Stimulated activated CD4-positive, alpha-beta T cell treated with anti-CD3 and anti-CD28 coated beads, Interleukin-12 subunit alpha, Interleukin-12 subunit beta, amount 100 ng/mL, for 4 hours (primary cell): ENCODE data around the gene HTR1B.

ENCODE experiments used
- DNase-seq: peaks from one replicate; pipeline ENCODE4 v3.0.0-alpha.2; 2020

Gene HTR1B, protein sequence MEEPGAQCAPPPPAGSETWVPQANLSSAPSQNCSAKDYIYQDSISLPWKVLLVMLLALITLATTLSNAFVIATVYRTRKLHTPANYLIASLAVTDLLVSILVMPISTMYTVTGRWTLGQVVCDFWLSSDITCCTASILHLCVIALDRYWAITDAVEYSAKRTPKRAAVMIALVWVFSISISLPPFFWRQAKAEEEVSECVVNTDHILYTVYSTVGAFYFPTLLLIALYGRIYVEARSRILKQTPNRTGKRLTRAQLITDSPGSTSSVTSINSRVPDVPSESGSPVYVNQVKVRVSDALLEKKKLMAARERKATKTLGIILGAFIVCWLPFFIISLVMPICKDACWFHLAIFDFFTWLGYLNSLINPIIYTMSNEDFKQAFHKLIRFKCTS

GRCh38 chr6:77463308-77463860 lies at the start of gene HTR1B:
Gene HTR1B, minus strand, starts transcription at chr6:77463491. Its CDS starts 88 bp downstream, at chr6:77463403.
- DNase-seq: no peak

- no peak for DNase-seq
Measured at GRCh38 chr6:77512554-77512953, 49.3 kb upstream of the HTR1B start.

DNA sequence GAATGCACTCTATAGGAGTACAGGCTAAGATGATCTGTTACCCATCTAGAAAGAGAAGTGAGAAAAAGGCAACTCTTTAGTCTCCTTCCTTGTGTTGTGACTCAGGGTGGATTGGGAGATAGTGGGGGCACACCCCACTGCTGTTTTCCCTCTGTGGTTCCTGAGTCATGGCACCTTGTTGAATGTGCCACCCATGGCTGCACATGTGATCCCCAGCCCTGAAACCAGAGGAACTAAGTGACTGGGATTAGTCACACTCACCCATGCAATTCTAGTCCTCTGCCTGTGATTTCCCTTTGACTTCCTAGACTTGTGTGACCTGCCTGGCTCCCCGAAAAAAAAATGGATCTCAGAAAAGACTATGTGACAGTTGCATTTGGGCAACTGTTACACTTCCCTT lies 48.6 kb upstream of the HTR1B start:
- no peak for DNase-seq

GRCh38 chr6:77502981-77503380 lies 39.7 kb upstream of the HTR1B start:
- no peak for DNase-seq

GRCh38 chr6:77492530-77492929 lies 29.2 kb upstream of the HTR1B start:
- DNase-seq: no peak

DNA sequence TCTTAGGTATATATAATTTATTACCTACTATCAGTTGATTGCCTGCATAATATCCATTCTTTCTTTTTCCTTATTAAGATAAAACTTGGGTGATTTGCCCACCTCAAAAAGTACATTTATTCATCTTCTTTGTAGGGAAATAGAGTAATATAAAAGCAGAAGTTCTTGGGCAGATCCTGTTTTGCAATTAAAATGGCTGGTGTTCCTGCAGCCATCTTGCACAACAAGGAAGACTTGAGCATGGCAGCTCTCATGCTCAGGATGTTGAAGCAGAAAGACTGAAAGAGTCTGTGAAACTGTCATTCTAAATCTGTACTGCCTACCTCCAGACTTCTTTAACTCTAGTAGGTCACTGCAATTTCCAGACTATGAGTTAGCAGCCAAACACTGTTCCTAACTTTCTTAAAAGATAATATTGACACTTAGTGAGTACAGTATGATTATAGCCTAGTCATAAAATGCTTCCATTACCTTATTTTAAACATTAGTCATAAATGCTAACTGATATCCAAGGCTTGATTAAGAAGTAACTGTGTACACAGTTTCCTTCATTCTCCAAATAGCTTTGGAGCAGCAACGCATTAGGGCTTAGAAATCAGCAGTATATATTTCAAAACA lies 24.6 kb upstream of the HTR1B start:
- no peak for DNase-seq

DNA sequence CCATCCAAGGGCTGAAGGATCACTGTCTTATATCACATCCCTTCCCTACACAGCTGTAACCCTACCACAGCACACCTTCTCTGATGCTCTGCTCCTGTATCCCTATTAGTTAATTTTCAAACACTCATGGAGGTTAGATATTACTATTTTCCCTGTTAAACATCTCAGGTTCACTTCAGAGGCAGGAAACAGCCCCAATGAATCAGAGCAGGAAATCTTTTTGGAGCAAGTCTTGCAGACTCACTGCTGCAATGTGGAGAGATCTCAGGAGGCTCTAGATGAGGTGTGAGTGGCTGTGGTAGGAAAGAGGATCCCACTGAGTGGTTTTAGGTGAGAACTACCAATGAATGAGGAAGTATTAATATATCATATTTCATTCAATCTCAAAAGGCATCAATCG lies 19.7 kb upstream of the HTR1B start:
- no peak for DNase-seq

DNA sequence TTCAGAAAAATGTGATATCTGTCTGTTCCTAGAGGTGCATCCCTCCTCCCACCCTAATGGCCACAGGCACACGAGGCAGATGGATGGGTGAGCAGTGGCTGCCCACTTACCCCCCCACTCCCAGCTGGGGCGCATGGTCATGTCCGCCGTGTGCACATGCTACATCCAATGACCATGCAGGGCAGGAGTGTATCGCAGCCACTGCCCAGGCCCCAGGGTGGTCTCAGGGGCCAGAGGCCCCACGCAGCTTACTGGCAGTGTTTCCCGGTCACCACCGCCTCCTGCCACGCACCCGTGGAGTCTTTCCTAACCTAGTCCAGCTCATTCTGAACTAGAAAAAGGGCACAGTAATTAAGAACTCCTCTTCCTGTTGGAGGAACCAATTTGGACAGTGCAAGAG lies 11.7 kb upstream of the HTR1B start:
- no peak for DNase-seq

GRCh38 chr6:77474286-77474956 lies 11.1 kb upstream of the HTR1B start:
- DNase-seq: no peak

- no peak for DNase-seq
Measured at GRCh38 chr6:77470983-77471382, 7.7 kb upstream of the HTR1B start.

GRCh38 chr6:77468939-77469338 lies 5.6 kb upstream of the HTR1B start:
- no peak for DNase-seq

DNA sequence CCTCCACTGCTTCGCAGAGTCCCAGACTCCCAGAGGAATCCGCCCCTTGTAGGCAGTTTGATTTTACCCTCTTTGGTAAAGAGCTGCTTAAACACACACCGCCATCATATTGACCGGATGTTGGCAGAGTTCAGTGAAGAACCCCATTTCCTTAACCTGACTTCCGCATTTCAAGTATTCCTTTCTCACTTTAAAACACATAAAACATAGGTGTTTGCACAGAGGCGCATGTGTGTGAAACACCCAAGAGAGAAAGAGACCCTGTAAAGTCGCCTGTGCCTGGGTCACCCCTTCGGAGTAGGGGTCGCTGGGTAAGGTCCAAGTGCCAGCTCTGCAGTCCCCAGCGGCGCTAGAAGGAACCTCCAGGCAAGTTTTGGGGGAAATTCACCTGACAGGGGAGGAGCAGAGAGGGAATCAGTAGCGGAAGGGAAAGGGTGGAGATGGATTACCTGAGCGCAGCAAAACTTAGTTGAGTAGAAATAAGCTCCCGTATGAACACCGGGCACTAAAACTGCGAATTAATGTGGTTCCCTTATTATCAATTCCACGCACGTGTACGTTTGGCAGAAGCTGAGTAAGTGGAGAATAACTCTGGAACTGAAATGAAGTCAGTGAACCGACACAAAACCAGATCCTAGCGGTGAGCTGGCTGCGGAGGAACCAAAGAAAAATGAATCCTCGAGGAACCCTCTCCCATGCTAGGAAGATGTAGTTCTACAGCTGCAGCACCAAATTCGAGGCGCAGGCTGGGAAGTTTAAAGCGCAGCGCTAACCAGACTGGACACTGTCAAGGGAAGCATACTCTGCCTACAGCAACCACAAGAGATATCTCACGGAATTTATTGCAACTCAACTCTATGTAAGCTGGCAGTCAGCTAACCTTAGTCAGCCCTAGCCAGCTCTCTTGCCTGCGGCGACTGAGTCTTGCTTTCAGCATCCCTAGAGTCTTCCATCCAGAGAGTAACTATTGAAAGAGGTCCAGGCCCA lies 3.5 kb upstream of the HTR1B start:
- no peak for DNase-seq

GRCh38 chr6:77466055-77466450 lies 2.8 kb upstream of the HTR1B start:
- DNase-seq: no peak

- no peak for DNase-seq
Measured at GRCh38 chr6:77464495-77464867, 1.2 kb upstream of the HTR1B start.

DNA sequence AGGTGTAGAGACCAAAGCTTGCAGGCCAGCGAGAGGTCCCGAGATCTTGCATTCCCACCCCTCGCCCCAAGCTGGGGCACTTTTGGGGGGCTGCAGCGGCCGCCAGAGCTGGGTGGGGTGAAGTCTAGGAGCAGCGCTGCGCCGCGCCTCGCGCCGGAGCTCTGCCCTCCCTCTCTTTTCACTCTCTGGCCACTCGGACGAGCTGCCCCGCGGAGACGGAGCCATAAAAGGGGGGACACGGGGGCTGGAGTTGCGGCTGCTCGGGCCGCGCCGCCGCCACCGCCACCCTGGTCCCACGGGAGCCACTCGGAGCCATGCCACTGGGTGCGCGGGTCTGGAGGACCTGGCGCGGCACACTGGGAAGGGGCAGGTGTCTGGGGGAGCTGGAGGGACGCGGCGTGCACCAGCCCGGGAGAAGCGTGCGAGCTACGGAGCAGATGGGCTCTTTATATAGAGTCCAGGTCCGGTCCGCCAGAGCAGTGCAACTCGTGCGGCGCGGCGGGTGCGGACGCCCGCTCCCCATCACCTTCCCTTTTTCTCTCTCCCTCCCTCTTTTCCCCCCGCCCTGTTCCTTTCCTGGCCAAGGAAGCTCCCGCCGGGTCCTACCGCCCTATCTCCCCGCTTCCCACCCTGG lies 687 bp upstream of the HTR1B start:
- no peak for DNase-seq

DNA sequence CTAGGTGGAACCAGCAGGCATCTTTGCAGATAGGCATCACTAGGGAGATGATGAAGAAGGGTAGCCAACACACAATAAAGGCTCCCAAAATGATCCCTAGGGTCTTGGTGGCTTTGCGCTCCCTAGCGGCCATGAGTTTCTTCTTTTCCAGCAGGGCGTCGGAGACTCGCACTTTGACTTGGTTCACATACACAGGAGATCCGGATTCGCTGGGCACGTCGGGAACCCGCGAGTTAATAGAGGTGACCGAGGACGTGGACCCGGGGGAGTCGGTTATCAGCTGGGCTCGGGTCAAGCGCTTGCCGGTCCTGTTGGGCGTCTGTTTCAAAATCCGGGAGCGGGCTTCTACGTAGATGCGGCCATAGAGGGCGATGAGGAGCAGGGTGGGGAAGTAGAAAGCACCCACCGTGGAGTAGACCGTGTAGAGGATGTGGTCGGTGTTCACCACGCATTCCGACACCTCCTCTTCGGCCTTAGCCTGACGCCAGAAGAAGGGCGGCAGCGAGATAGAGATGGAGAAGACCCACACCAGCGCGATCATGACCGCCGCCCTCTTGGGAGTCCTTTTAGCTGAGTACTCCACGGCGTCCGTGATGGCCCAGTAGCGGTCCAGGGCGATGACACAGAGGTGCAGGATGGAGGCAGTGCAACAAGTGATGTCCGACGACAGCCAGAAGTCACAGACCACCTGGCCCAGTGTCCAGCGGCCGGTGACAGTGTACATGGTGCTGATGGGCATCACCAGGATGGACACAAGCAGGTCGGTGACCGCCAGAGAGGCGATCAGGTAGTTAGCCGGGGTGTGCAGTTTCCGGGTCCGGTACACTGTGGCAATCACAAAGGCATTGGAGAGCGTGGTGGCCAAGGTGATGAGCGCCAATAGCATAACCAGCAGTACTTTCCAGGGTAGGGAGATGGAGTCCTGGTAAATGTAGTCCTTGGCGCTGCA lies 658 bp downstream of the HTR1B start:
- DNase-seq: no peak

- no peak for DNase-seq
Measured at GRCh38 chr6:77461796-77462195, 1.5 kb downstream of the HTR1B start.

- DNase-seq: no peak
Measured at GRCh38 chr6:77458421-77458820, 4.9 kb downstream of the HTR1B start.

DNA sequence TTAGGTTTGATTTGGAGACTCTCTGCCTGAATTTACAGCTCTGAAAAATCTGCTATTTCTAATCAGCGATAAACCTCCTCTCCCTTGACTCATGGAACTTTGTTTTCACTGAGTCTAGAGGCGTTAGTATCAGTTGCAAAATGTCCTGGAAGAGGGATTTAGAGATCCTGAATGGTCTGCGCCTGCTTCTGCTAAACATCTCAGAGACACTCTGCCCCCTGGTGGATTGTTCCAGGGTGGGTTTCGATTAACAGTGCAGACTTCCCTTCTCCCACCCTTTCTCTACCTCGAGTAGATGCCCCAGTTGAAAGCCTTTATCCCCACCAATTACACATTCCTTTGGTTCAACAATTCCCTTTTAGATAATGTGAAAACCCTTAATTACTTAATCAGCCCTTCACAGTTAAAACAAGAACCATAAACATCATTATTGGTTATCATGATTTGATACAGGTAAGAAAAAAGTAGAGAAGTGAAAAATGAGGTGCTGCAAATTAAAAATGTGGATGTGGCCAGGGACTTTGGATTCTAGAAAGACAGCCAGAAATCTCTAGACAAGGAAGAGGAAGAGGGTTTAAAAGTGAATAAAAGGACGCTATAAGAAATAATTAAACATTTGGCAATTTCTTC lies 5.5 kb downstream of the HTR1B start:
- DNase-seq: no peak

DNA sequence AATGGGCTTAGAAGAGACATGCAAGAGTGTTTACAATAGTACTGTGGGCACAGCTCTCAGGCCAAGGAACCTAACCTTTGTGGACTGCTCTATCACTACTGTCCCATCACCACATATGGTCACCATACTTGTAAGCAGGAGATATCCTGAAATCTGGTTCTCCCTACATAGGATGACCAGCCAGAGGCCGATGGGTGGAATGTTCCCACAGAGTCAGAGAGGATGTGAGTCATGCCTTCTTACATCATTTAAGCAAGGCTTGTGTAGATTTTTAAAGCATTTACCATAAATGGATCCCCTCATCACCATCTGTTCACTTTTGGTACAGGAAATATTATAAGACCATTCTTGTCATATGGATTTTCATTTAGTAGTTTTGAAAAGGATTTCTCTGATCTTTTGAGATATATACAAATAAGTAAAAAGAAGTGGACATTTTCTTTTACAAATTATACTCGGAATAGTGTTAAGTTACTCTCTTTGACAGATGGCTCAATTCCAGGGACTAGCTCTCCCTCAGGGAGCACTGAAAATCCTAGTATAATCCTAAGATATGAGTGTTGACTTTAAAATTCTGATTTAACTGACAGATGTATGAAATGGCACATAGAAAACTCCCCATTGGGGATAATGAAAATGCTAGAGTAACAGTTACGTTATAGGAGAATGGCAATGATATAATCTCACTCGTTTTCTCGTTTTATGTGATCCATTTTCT lies 6.6 kb downstream of the HTR1B start:
- no peak for DNase-seq
